Umbilical cord (tissue), 2 donors: Measurements from ENCODE around the gene COPB2. TPM values are rescaled to one million over a fixed set of nuclear protein-coding genes. Genes with fewer than 3 reads are reported as not detected.
A peak's percentile ranks its signal among the peaks of the same experiment; 100 is the strongest.
"Not testable (repeated sequence)": the region's sequence is repeated elsewhere in the genome, so short reads cannot be mapped to it uniquely, and the experiment has no call there.

Source experiments
- DNase-seq: peaks from one replicate; pipeline ENCODE4 v3.0.0-alpha.2; 2015; ENCODE audit warnings: low spot score
- total RNA-seq: library from RNA; depleted of rRNA; stranded (reverse); fragments of >200 nt; gene quantifications from one replicate; pipeline ENCODE4 v1.2.3, GENCODE V29; 2014; ENCODE audit warnings: low replicate concordance; ENCODE audit not compliant: insufficient read depth

The COPB2 gene
- 115 TPM for total RNA-seq

GRCh38 chr3:139389552-139390368 lies at the start of gene COPB2:
Gene COPB2, minus strand, starts transcription at chr3:139389647. Its CDS starts 97 bp downstream, at chr3:139389550.
- peak; percentile 100 for DNase-seq

DNA sequence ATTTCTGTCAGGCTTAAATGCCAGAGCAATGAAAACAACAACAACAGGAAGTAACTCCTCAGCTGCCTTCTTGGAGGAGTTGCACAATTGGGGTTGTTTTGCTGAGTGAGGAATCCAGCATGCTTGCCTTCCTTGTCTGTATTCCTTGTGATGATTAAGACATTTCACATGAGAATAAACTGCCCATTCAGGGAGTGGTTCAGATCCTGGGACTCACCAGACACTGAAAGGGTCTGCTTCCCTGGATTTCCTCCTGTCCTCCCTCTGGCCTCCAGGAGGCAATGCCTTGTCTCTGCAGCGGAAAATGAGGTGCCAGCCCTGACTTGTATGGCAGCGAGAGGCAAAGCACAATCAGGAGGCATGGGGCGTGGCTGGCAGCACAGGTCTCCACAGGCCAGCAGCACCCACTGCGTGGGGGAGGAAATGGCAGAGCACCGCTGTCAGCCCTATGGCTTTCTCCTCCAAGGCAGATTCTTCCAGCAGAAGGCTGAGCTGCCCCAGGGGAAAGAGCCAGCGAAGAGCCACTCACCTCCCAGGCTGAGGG lies 45.4 kb upstream of the COPB2 start:
- peak; percentile 34 for DNase-seq

GRCh38 chr3:139434228-139434627 lies 44.8 kb upstream of the COPB2 start:
- no peak for DNase-seq

DNA sequence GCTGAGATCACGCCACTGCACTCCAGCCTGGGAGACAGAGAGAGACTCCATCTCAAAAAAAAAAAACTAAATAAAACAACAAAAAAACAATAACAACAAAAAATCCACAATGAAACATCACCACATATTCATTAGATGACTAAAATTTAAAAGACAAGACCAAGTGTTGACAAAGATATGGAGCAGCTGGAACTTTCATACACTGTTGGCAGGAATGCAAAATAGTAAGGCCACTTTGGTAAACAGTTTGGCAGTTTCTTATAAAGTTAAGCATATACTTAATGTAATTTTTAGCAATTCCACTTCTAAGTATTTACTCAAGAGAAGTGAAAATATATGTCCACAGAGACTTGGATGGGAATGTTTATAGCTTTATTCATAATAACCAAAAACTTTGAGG lies 43.6 kb upstream of the COPB2 start:
- DNase-seq = no peak

- peak; percentile 3 for DNase-seq
Observed at GRCh38 chr3:139430493-139430892, 41.0 kb upstream of the COPB2 start.

GRCh38 chr3:139427283-139428060 lies 38.0 kb upstream of the COPB2 start:
- peak; percentile 84 for DNase-seq

- no peak for DNase-seq
Observed at GRCh38 chr3:139425745-139426400, 36.4 kb upstream of the COPB2 start.

DNA sequence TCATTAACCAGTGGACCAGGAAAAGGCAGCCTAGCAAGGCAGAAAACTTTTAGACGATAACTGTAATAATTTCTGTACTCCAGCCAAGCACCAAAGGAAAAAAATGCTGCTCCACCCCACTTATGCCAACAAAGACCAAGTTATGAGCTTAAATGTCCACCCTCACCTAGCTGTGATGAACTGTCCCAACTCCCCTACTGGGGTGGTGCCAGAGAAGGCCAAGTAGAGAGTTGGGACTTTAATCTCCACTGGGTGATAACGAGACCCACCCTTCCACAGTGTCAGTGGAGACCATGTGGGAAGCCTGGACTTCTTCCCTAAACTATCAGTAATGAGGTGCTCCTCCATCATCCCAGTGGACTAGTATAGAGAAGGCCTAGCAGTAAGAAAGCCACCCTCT lies 33.8 kb upstream of the COPB2 start:
- DNase-seq = no peak

DNA sequence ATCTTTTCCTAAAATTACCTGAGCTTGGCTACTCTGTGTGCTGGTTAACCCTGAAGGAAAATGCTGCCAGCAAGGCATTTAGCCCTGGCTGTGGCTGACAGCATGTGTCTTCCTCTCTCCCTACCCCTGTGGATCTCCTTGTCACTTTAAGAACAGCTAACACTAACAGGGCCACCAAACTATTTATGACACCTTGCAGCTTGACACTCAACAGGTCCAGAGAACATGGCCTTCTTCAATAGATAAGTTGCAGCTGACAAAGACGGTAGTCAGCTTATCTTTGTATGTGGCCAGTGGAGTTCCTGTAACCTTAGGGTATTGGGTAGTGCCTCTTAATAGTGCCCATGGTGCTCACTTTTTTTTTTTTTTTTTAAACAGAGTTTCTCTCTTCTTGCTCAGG lies 32.0 kb upstream of the COPB2 start:
- no peak for DNase-seq

DNA sequence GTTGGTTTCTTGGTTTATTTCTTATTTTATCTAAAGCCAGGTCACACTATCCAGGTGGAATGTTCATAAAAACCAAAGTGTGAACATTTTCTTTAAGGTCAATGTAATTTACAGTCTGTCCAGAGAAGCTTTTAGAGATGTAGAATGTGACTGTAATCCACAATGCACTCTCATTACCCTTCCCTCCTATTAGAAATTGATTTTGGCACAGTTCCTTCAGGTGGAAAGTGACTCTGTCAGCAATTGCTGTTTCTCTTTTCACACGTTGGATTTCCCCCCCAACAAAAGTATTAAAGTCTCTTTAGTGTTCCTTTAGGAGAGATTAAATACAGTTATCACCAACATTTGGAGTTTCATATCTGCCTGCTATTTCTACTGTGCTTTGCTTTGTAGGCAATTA lies 31.6 kb upstream of the COPB2 start:
- DNase-seq = no peak

- DNase-seq = no peak
Observed at GRCh38 chr3:139418144-139418543, 28.7 kb upstream of the COPB2 start.

DNA sequence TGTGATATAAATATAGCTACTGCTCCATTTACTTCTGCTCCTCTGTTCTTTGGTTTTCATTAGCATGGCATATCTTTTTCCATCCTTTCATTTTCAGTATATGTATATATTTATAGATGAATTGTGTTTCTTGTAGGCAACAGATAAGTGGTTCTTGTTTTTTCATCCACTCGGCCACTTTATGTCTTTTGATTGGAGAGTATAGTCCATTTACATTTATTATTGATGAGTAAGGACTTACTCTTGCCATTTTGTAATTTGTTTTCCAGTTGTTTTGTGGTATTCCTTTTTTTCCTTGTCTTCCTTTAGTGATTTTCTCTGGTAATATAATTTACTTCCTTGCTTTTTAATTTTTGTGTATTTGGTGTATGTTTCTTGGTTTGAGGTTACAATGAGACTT lies 26.8 kb upstream of the COPB2 start:
- no peak for DNase-seq

GRCh38 chr3:139414608-139415224 lies 25.3 kb upstream of the COPB2 start:
- no peak for DNase-seq

DNA sequence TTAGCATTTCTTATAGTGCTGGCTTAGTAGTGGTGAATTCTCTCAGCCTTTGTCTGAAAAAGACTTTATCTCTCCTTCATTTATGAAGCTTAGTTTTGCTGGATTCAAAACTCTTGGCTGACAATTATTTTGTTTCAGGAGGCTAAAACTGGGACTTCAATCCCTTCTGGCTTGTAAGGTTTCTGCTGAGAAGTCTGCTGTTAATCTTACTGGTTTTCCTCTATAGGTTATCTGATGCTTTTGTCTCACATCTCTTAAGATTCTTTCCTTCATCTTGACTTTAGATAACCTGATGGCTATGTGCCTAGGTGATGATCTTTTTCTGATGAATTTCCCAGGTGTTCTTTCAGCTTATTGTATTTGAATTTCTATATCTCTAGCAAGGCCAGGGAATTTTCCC lies 23.4 kb upstream of the COPB2 start:
- DNase-seq = not testable (repeated sequence)

- DNase-seq = not testable (repeated sequence)
Observed at GRCh38 chr3:139401155-139401554, 11.7 kb upstream of the COPB2 start.

- peak; percentile 19 for DNase-seq
Observed at GRCh38 chr3:139396707-139397106, 7.3 kb upstream of the COPB2 start.

DNA sequence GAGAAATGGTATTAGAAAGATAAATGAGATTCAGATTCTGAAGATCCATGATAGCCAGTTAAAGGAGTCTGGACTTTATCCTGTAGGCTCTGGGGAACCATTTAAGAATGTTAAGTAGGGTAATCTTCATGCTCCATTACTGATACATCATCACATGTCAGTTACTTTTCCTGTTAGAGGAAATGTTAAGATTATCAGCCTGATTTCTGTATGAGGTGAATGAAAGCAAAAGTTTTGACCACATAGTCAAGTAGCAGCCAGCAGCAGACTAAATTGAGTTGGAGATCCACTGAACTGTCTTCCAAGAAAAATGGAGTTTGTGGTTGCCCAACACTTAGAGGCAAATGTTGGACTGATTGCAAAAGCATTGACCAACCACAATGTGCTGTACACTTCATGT lies 4.7 kb upstream of the COPB2 start:
- DNase-seq = peak; percentile 60

- DNase-seq = no peak
Observed at GRCh38 chr3:139388821-139389551, 461 bp downstream of the COPB2 start.

- no peak for DNase-seq
Observed at GRCh38 chr3:139388077-139388476, 1.4 kb downstream of the COPB2 start.

DNA sequence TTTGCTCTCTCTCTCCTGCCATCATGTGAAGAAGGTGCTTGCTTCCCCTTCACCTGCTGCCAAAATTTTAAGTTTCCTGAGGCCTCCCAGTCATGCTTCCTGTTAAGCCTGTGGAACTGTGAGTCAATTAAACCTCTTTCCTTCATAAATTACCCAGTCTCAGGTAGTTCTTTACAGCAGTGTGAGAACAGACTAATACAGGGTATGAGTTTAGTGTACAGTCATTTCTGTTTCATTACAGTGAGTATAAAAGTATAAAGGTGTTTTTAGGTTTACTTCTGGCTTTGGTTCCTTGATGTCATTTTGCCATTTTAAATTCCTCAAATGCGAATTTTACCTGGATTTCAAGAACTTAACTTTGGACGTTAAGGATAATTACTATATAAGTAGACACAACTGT lies 7.2 kb downstream of the COPB2 start:
- not testable (repeated sequence) for DNase-seq

DNA sequence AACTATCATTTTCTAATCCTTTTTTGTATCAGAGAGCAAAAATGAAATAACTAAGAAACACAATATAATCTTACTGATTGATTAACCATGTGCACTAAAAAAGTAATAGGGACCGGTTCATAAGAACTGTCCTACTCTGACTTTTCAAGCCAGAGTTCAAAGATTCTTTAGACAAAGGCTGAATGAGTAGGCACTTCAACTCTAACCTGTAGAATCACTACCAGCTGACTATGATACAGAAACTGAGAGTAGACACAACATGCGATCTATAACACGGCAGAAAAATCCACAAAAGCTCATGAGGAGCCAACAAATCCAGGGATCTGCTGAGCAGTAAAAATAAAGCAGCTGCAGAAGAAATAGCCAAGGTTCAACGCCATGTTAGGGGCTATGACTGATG lies 8.9 kb downstream of the COPB2 start:
- DNase-seq = peak; percentile 34
